ENCODE data around the gene MACC1. TPM values are rescaled to one million over a fixed set of nuclear protein-coding genes. Genes with fewer than 3 reads are reported as not detected.

The MACC1 gene
- total and polyA plus RNA-seq, 2 of the 13 experiments (the other 11 are each of a cell fraction or from before 2014, with no cell fraction given) = 0.04 TPM; not detected in 1

DNA sequence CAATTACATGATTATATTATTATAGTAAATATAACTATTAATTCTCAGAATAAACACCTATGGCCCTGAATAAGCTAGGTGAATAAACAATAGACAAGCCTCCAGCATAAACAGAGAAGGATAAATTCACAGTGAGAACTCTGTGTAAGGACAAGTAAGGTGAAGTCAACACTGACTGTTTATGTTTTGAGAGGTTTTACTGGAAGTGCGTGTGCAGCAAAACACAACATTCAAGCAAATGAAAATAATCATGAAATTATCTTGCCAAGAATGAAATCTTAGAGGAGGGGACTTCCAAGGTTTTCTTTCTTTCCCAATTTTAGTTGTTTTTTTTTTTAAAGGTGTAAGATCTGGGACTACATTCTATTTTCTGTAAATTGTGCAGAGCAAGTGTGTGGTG is 112.5 kb downstream of the MACC1 start:
- ATAC-seq = no peak

DNA sequence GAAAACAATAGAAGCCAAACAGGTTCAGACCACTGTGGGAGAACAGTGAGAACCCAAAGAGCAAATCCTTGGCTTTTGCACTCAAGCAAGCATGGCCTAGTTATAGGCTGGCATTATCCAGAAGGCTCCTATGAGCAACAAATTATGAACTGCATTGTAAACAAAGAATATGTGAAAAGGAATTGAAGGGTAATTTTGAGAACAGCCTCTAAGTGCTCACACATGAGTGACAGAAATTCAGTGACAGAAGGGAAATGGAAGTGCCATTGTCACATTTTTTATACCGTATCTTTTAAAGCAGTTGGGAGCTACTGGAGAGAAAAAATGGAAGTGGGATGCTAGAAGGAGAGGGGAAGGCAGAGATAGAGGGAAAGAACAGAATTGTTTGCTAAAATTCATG is 114.2 kb downstream of the MACC1 start:
- intact Hi-C loops (cut with micrococcal nuclease; ENCODE audit: unreplicated experiment) = no loop called here
- FAIRE-seq (no peak), DNase-seq (ENCODE audit: low spot score) (no peak), ATAC-seq (no peak)
- H3K27me3 ChIP-seq (ENCODE audit: control insufficient read depth in 1 of 2, insufficient read depth in 2 of 2, low read length in 2 of 2) = no peaks in the 10 kb centered on the region
- 0% methylated on average over 1 of the region's 1 CpG for WGBS (ENCODE audit: low lambda C conversion rate)
- no TSS peak for BruUV-seq (replicated peaks)
- H3K36me3 ChIP-seq (replicated peaks in 1 of 2; ENCODE audit: control insufficient read depth in 1 of 2, insufficient read depth in 2 of 2, low read length in 2 of 2) = no peaks in the 10 kb centered on the region
- no peak overlapping the region for H3K9ac ChIP-seq (ENCODE audit: insufficient read depth, low read depth, low read length)
- H3K79me2 ChIP-seq (ENCODE audit: insufficient read depth, low read length) = no peaks in the 10 kb centered on the region
- no peak overlapping the region for H3K27ac ChIP-seq (ENCODE audit: extremely low read length, insufficient read depth, low read length)
- ChIA-PET CTCF (ENCODE audit: low intra/inter-chr PET ratio, low total read pairs) (no interaction called here), POLR2A (no interaction called here)
- H2AFZ ChIP-seq (ENCODE audit: low read length) = no peak overlapping the region
- no peak overlapping the region for H3K4me3 ChIP-seq (replicated peaks in 1 of 3; ENCODE audit: insufficient read depth in 1 of 3, low read depth in 2 of 3, low read length in 3 of 3)
- H3K4me2 ChIP-seq (ENCODE audit: low read depth, low read length) = no peak overlapping the region
- no peaks in the 10 kb centered on the region for H3K9me3 ChIP-seq (ENCODE audit: low read length)
- in situ Hi-C loops (cut with HindIII; ENCODE audit: extremely low pct_ligation_motif_present, low pct_unique_long_range_greater_than_20kb) = no loop called here
- no peaks in the 10 kb centered on the region for H3K4me1 ChIP-seq (ENCODE audit: insufficient read depth, low read length)
- no peaks in the 10 kb centered on the region for H4K20me1 ChIP-seq (ENCODE audit: insufficient read depth, low read length)
- TF ChIP-seq, protein P1, sequence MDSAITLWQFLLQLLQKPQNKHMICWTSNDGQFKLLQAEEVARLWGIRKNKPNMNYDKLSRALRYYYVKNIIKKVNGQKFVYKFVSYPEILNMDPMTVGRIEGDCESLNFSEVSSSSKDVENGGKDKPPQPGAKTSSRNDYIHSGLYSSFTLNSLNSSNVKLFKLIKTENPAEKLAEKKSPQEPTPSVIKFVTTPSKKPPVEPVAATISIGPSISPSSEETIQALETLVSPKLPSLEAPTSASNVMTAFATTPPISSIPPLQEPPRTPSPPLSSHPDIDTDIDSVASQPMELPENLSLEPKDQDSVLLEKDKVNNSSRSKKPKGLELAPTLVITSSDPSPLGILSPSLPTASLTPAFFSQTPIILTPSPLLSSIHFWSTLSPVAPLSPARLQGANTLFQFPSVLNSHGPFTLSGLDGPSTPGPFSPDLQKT (CRISPR knock-in tag; IDR thresholded peaks at IDR 0.05; ENCODE audit: borderline replicate concordance) = no peak
- TF ChIP-seq ZNF670 (CRISPR knock-in tag; IDR thresholded peaks at IDR 0.05; ENCODE audit: borderline replicate concordance) = no peak
- no peak for TF ChIP-seq MTF1 (CRISPR knock-in tag; IDR thresholded peaks at IDR 0.05)
- TF ChIP-seq, protein P2, sequence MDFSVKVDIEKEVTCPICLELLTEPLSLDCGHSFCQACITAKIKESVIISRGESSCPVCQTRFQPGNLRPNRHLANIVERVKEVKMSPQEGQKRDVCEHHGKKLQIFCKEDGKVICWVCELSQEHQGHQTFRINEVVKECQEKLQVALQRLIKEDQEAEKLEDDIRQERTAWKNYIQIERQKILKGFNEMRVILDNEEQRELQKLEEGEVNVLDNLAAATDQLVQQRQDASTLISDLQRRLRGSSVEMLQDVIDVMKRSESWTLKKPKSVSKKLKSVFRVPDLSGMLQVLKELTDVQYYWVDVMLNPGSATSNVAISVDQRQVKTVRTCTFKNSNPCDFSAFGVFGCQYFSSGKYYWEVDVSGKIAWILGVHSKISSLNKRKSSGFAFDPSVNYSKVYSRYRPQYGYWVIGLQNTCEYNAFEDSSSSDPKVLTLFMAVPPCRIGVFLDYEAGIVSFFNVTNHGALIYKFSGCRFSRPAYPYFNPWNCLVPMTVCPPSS (IDR thresholded peaks at IDR 0.05) = no peak
- TF ChIP-seq EHMT2 (IDR thresholded peaks at IDR 0.05; ENCODE audit: borderline replicate concordance, low read depth, low read length) = no peak
- no peak for TF ChIP-seq SRSF9 (IDR thresholded peaks at IDR 0.05; ENCODE audit: borderline replicate concordance, insufficient read depth, low read depth, low read length, poor library complexity, severe bottlenecking)
- TF ChIP-seq, protein P3, sequence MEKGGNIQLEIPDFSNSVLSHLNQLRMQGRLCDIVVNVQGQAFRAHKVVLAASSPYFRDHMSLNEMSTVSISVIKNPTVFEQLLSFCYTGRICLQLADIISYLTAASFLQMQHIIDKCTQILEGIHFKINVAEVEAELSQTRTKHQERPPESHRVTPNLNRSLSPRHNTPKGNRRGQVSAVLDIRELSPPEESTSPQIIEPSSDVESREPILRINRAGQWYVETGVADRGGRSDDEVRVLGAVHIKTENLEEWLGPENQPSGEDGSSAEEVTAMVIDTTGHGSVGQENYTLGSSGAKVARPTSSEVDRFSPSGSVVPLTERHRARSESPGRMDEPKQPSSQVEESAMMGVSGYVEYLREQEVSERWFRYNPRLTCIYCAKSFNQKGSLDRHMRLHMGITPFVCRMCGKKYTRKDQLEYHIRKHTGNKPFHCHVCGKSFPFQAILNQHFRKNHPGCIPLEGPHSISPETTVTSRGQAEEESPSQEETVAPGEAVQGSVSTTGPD (CRISPR knock-in tag; IDR thresholded peaks at IDR 0.05) = no peak
- no peak for TF ChIP-seq EZH2 (conservative IDR thresholded peaks at IDR 0.05; ENCODE audit: low read depth, low read length)
- no peak for TF ChIP-seq HDAC1 (CRISPR knock-in tag; IDR thresholded peaks at IDR 0.05)
- no peak for TF ChIP-seq NPAS2 (CRISPR knock-in tag; IDR thresholded peaks at IDR 0.05; ENCODE audit: borderline replicate concordance)
- TF ChIP-seq, protein P4, sequence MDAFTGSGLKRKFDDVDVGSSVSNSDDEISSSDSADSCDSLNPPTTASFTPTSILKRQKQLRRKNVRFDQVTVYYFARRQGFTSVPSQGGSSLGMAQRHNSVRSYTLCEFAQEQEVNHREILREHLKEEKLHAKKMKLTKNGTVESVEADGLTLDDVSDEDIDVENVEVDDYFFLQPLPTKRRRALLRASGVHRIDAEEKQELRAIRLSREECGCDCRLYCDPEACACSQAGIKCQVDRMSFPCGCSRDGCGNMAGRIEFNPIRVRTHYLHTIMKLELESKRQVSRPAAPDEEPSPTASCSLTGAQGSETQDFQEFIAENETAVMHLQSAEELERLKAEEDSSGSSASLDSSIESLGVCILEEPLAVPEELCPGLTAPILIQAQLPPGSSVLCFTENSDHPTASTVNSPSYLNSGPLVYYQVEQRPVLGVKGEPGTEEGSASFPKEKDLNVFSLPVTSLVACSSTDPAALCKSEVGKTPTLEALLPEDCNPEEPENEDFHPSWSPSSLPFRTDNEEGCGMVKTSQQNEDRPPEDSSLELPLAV (CRISPR knock-in tag; conservative IDR thresholded peaks at IDR 0.05; ENCODE audit: low read depth) = no peak

More for the DNA sequence above, 112.5 kb downstream of the MACC1 start:
- Histone ChIP-seq H3K27me3 (ENCODE audit: control insufficient read depth in 1 of 2, insufficient read depth in 2 of 2, low read length in 2 of 2) (no peaks in the 10 kb centered on the region), H3K4me1 (ENCODE audit: insufficient read depth, low read length) (no peaks in the 10 kb centered on the region), H4K20me1 (ENCODE audit: insufficient read depth, low read length) (no peaks in the 10 kb centered on the region), H3K9me3 (ENCODE audit: low read length) (no peaks in the 10 kb centered on the region), H3K36me3 (replicated peaks in 1 of 2; ENCODE audit: control insufficient read depth in 1 of 2, insufficient read depth in 2 of 2, low read length in 2 of 2) (no peaks in the 10 kb centered on the region), H3K9ac (ENCODE audit: insufficient read depth, low read depth, low read length) (no peak overlapping the region), H2AFZ (ENCODE audit: low read length) (no peak overlapping the region), H3K27ac (ENCODE audit: extremely low read length, insufficient read depth, low read length) (no peak overlapping the region), H3K4me2 (ENCODE audit: low read depth, low read length) (no peak overlapping the region), H3K79me2 (ENCODE audit: insufficient read depth, low read length) (no peaks in the 10 kb centered on the region), H3K4me3 (replicated peaks in 1 of 3; ENCODE audit: insufficient read depth in 1 of 3, low read depth in 2 of 3, low read length in 3 of 3) (no peak overlapping the region)
- intact Hi-C loops (cut with micrococcal nuclease; ENCODE audit: unreplicated experiment) = no loop called here
- BruUV-seq (replicated peaks) = no TSS peak
- in situ Hi-C loops (cut with HindIII; ENCODE audit: extremely low pct_ligation_motif_present, low pct_unique_long_range_greater_than_20kb) = no loop called here
- DNase-seq (ENCODE audit: low spot score) = no peak
- CTCF ChIA-PET (ENCODE audit: low intra/inter-chr PET ratio, low total read pairs) = no interaction called here
- WGBS (ENCODE audit: low lambda C conversion rate) = 55% methylated on average over 1 of the region's 1 CpG
- FAIRE-seq = no peak
- POLR2A ChIA-PET = no interaction called here
- no peak for TF ChIP-seq ZFP62 (CRISPR knock-in tag; IDR thresholded peaks at IDR 0.05)
- no peak for TF ChIP-seq ZFP41 (CRISPR knock-in tag; IDR thresholded peaks at IDR 0.05; ENCODE audit: borderline replicate concordance)
- TF ChIP-seq SRSF4 (IDR thresholded peaks at IDR 0.05; ENCODE audit: low read depth, low read length, poor library complexity, severe bottlenecking) = no peak
- no peak for TF ChIP-seq GTF2F1 (IDR thresholded peaks at IDR 0.05; ENCODE audit: low read length)
- no peak for TF ChIP-seq ISL2 (CRISPR knock-in tag; IDR thresholded peaks at IDR 0.05)
